Left renal pelvis (tissue), 4 donors: Measurements from ENCODE around the gene ATP11A. TPM values are rescaled to one million over a fixed set of nuclear protein-coding genes. Genes with fewer than 3 reads are reported as not detected.

Experiments
- DNase-seq, 4 donors: peaks; one replicate each; pipeline ENCODE4 v3.0.0-alpha.2; 2013; ENCODE audit warnings: low read depth in 4 of 4, low spot score in 3 of 4
- polyA plus RNA-seq, 4 donors: library from polyadenylated mRNA; unstranded; fragments of 120-200 nt; gene quantifications; one replicate each; pipeline ENCODE4 v1.2.1, GENCODE V29; 2013; ENCODE audit not compliant: insufficient read length in 4 of 4

Gene ATP11A
- polyA plus RNA-seq, 4 donors, result 26.6 to 49.9 (median 46.8) TPM

GRCh38 chr13:112720814-112721197 lies 31.0 kb downstream of the ATP11A start:
- DNase-seq, result no peak

- DNase-seq, result no peak
Observed at GRCh38 chr13:112721198-112722104, 31.6 kb downstream of the ATP11A start.

GRCh38 chr13:112722433-112723263 lies 32.8 kb downstream of the ATP11A start:
- DNase-seq, result no peak

GRCh38 chr13:112723771-112724170 lies 33.9 kb downstream of the ATP11A start:
- no peak for DNase-seq

- no peak for DNase-seq
Observed at GRCh38 chr13:112724788-112725345, 35.0 kb downstream of the ATP11A start.

- DNase-seq, result no peak
Observed at GRCh38 chr13:112725346-112726015, 35.6 kb downstream of the ATP11A start.

- DNase-seq, result no peak
Observed at GRCh38 chr13:112726016-112726767, 36.4 kb downstream of the ATP11A start.

GRCh38 chr13:112727581-112727980 lies 37.7 kb downstream of the ATP11A start:
- DNase-seq, result no peak

- DNase-seq, result no peak
Observed at GRCh38 chr13:112728375-112729126, 38.7 kb downstream of the ATP11A start.

- DNase-seq, result no peak
Observed at GRCh38 chr13:112729408-112729807, 39.6 kb downstream of the ATP11A start.

- no peak for DNase-seq
Observed at GRCh38 chr13:112730157-112730671, 40.4 kb downstream of the ATP11A start.

- DNase-seq, result no peak
Observed at GRCh38 chr13:112731667-112732616, 42.1 kb downstream of the ATP11A start.

GRCh38 chr13:112732679-112733078 lies 42.8 kb downstream of the ATP11A start:
- DNase-seq, result no peak

- no peak for DNase-seq
Observed at GRCh38 chr13:112733112-112733511, 43.3 kb downstream of the ATP11A start.

GRCh38 chr13:112733661-112734379 lies 44.0 kb downstream of the ATP11A start:
- DNase-seq, result no peak

- no peak for DNase-seq
Observed at GRCh38 chr13:112734696-112735547, 45.1 kb downstream of the ATP11A start.
